HG02623 (cell line): ENCODE results near the gene LAMA2.
"Not testable (repeated sequence)": the region's sequence is repeated elsewhere in the genome, so short reads cannot be mapped to it uniquely, and the experiment has no call there.

Experiments
- ATAC-seq: cut with Tn5 transposase; IDR thresholded peaks from one replicate; pipeline ENCODE4 v1.9.1; 2021; ENCODE audit warnings: moderate library complexity; ENCODE audit not compliant: unreplicated experiment

LAMA2 gene

GRCh38 chr6:129113637-129114036, 230.7 kb downstream of the LAMA2 start:
- no peak for ATAC-seq

DNA sequence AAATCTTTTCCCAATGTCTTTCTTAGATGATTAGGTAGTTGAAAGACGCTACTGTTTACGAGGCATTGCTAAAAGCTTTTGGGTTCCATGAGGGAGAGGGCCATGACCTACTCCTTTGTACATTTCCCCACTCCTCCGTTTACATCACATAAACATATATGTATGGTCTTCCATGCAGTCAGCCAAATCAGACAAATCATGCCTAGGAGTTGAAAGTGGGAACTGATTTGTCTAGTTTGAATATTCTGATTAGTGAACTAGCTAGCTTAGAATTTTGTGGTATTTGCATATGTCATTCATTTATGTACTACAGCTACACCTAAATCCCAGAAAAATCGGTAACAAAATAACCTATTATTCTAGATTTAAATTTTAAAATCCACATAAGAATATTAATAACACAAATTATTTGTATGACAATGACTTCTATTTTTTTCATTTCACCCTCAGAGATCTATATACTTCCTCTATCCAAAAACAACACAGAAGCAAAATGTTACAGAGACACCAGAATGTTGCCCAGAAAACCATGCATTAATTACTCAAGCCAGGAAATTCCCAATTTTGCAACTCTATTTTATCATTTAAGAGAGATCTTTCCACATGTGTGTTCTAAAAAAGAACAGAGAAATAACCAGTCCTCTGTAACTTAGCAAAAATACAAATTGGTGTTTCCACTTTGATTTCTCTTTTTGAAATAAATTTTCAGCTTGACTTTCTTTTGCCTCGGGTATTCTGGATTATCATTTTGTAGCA, 231.9 kb downstream of the LAMA2 start:
- no peak for ATAC-seq

GRCh38 chr6:129115471-129115870, 232.5 kb downstream of the LAMA2 start:
- no peak for ATAC-seq

DNA sequence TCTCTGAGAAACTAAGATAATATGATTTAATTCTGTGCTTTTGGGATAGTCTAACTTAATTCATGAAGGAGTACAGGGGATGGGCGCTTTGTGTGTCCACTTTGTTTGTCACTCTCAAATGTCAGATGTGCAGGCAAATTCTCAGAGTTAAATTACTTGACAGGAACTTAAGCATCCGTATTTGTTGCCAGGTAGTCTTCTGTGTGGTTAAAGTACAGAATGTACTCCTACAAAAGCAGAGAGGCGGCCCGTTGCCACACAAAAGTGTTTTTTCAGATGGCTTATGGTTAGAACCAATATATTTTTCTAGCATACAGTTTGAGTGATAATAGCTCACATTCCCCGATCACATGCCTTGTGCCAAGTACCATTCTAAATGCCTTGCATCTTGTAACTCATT, 234.4 kb downstream of the LAMA2 start:
- ATAC-seq: no peak

- no peak for ATAC-seq
Observed at GRCh38 chr6:129120856-129121638, 238.1 kb downstream of the LAMA2 start.

- no peak for ATAC-seq
Observed at GRCh38 chr6:129124347-129124746, 241.4 kb downstream of the LAMA2 start.

DNA sequence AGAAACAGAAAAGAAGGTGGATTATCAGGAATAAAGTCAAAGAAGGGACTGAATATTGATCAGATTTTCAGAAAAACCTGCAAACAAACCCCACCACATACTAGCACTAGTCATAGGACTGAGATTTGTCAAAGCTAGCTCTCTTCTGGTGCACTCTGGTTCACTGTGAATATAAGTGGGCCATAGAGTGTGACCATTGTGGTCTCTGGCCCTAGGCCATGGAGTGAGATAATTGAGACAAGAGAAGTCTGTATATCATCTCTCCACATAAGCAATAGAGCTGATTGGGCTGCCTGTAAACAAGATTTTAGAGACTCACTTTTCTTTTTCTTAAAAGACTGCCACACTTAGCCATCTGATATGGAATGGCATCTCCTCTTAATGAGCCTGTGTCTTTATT, 247.2 kb downstream of the LAMA2 start:
- no peak for ATAC-seq

- no peak for ATAC-seq
Observed at GRCh38 chr6:129130959-129131681, 248.2 kb downstream of the LAMA2 start.

DNA sequence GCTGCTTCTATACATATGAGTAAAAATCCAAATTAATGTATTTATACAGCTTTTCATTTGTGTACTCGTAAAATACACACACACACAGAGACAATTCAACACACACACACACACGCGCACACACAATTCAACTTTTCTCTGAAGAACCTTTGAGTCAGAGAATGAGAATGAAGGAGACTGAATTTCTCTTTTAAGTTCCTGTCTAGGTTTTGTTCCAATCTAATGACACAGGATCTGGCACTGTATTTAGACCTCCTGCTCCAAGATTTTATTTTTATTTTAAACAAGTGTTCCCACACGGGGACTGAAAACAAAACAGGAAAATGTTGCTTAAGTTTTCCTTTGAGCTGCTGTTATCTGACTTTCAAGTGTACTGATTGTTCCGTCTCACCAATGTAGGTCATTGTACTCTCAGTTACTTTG, 250.8 kb downstream of the LAMA2 start:
- no peak for ATAC-seq

DNA sequence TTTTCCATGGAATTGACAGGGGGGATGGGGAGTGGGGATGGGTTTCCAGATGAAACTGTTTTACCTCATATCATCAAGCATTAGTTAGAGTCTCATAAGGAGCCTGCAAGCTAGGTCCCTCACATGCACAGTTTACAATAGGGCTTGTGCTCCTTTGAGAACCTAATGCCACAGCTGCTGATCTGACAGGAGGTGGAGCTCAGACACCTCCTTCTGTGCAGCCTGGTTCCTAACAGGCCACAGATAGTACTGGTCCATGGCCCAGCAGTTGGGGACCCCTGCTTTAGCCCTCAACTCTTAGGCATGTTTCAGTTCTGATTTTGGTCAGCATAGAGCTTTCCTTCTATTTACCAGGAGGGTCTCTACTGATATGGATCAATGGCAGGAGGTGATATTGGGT, 251.6 kb downstream of the LAMA2 start:
- ATAC-seq: no peak

DNA sequence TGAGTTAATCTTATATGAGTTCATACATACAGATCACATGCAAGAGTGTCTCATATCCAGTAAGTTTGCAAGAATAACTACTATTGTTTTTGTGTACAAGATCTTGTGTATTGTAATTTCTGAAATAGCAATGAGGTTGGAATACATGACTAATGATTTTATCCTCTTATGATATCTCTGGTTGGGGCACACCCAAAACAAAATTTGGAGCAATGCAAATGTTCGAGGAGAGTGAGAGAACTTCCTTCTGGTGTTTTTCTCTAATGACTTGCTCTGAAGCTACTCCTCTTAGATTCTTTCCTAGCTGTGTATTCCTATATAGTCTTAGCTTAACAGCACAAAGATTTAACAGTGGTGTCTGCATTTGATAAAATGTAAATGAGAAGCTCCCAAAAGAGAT, 252.5 kb downstream of the LAMA2 start:
- no peak for ATAC-seq

GRCh38 chr6:129136751-129137150, 253.8 kb downstream of the LAMA2 start:
- ATAC-seq: no peak

GRCh38 chr6:129138739-129139405, 255.9 kb downstream of the LAMA2 start:
- ATAC-seq: no peak

DNA sequence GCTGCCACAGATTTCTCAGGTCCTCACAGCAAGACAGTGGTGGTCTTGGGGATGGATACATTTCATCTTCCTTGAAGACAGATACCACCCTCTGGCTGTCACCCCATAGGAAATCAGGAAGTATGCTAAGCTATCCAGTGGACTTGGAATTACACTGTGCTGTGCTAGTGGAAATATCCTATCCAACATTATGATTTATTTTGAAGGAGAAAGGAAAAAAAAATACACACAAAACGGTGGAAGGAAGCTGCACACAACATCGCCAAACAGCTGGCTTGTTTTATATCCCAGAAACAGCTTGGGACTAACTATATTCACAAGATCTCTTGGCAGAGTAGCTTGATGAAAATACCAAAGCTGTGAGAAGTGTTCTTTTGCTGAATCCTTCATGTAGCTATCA, 257.6 kb downstream of the LAMA2 start:
- no peak for ATAC-seq

- ATAC-seq: no peak
Observed at GRCh38 chr6:129141499-129141898, 258.6 kb downstream of the LAMA2 start.

GRCh38 chr6:129146902-129147301, 264.0 kb downstream of the LAMA2 start:
- ATAC-seq: no peak

GRCh38 chr6:129150507-129150906, 267.6 kb downstream of the LAMA2 start:
- ATAC-seq: no peak

DNA sequence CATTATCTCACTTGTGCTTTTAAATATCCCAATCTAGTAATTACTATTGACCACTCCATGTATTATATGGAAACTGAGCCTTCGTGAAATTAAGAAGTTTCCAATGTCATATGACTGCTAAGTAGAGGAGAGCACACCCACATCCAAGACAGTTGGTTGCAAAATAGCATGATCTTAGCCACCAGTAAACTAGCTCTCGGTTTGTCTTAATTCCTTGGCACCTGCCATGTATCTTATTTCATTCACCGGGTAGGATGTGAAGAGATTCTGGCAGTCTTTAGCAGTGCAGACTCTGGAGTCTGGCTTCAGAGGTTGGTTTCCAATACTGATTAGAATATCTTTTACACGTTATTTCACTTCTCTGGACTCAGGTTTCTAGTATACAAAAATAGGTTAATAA, 270.3 kb downstream of the LAMA2 start:
- no peak for ATAC-seq

- ATAC-seq: not testable (repeated sequence)
Observed at GRCh38 chr6:129159242-129159641, 276.3 kb downstream of the LAMA2 start.

GRCh38 chr6:129162605-129163004, 279.7 kb downstream of the LAMA2 start:
- ATAC-seq: no peak

DNA sequence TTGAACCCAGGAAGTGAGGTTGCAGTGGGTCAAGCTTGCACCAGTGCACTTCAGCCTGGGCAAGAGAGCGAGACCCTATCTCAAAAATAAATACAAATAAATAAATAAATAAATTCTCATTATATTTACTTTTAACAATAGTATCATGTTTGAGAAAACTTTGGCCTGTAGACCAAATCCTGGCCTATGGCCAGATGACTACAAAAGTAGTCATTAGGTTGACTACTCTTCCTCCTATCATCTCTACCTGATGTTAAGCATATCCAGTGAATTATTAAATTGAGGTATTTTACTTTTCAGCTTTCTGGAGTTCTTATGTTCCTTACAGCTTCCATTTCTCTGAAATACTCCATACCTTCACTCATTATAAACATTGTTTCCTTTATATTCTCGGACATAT, 280.6 kb downstream of the LAMA2 start:
- no peak for ATAC-seq
